CD4-positive, alpha-beta T cell treated with Interleukin-15 for 1 hour (primary cell): ENCODE measurements around the gene ASMT.
"Not testable (repeated sequence)": the region's sequence is repeated elsewhere in the genome, so short reads cannot be mapped to it uniquely, and the experiment has no call there.

Experiments
- DNase-seq: peaks from one replicate; pipeline ENCODE4 v3.0.0-alpha.2; 2020

The ASMT gene, protein sequence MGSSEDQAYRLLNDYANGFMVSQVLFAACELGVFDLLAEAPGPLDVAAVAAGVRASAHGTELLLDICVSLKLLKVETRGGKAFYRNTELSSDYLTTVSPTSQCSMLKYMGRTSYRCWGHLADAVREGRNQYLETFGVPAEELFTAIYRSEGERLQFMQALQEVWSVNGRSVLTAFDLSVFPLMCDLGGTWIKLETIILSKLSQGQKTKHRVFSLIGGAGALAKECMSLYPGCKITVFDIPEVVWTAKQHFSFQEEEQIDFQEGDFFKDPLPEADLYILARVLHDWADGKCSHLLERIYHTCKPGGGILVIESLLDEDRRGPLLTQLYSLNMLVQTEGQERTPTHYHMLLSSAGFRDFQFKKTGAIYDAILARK

DNA sequence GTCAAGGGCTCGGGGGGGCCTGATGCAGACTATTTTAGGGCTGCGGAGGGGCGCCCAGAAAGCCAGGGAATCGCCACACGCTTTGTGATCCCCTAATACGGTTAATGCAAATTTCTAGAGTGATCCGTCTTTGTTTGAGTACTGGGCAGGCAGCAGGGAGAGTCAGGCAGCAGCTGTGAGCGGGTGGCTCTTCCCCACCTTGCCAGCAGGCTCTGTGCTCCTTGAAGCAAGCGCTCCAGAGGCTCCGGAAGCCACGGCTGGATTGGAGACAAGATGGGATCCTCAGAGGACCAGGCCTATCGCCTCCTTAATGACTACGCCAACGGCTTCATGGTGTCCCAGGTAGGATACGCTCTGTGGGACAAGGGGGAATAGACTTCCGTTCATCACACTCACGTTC, at the start of gene ASMT:
TSS of gene ASMT (plus strand) at position 133 of the 400 bp plus-strand sequence. CDS start at position 274, 141 bp downstream.
- no peak for DNase-seq

DNA sequence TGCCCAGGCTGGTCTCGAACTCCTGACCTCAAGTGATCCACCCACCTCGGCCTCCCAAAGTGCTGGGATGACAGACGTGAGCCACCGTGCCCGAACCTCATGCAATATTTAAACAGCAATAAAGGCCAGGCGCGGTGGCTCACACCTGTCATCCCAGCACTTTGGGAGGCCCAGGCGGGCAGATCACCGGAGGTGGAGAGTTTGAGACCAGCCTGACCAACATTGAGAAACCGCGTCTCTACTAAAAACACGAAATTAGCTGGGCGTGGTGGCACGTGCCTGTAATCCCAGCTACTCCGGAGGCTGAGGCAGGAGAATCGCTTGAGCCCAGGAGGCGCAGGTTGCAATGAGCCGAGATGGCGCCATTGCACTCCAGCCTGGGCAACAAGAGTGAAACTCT, 40.7 kb upstream of the ASMT start:
- DNase-seq = not testable (repeated sequence)

DNA sequence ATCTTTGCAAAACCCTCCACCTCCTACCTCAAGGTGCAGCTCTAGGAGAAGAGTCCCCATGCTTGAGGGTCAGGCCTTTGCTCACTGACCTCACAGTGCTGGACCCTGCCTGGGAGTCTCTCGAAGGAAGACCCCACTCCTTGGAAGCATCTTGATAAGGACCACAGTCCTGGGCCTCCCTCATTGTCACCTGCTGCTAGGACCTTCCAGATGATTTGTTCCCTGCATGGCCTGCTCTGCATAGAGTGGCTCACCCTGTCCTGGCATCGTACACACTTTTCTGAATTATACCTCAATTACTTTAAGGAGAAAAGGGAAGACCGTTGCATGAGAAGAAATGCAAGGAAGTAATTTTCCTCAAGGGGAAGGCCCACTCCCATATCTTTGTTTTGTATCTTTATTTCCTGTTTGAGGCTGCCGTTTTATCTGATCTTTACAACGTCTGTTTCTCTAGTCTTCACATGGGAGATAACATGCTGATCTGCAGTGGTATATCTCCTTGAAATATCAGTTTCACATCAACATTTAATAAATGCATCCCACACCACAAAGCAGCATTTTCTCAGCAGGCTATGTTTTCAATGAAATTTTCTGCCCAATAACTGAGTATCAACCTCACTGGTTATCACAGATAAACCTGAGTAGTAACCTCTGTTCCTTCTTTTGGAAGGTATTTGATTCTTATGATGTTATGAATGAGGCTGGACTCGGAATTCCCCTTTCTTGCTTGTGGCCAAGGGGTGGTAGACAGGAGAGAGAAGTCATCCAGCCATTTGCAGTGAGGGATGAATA, 38.5 kb upstream of the ASMT start:
- no peak for DNase-seq

DNA sequence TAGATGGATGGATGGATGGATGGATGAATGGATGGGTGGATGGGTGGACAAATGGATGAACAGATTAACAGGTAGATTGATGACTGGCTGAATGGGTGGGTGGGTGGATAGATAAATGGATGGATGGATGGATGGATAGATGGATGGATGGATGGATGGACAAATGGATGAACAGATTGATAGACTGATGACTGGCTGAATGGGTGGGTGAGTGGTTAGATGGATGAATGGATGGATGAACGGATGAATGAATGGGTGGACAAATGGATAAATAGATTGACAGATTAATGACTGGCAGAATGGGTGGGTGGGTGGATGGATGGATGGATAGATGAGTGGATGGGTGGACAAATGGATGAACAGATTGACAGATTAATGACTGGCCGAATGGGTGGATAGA, 37.0 kb upstream of the ASMT start:
- no peak for DNase-seq

DNA sequence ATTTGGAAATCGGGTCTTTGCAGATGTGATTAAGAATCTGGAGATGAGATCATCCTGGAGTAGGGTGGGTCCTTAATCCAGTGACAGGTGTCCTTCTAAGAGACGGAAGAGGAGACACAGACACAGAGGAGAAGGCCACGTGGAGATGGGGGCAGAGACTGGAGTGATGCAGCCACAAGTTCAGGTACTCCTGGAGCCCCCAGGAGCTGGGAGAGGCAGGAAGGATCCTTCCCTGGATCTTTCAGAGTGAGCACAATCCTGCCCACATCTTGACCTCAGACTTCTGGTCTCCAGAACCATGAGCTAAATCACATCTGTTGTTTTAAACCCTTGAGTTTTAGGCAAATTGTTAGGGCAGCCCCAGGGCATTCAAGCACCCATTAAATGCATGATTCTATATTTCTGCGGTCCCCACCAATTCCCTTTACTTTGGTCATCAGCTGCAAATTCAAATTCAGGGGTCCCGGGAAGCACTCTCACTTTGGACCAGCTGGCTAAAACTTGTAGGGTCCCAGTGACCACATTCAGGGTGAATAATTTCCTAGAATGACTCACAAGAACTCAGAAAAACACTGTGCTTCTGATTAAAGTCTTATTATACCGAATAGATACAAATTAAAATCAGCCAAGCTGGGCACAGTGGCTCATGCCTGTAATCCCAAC, 36.2 kb upstream of the ASMT start:
- no peak for DNase-seq

DNA sequence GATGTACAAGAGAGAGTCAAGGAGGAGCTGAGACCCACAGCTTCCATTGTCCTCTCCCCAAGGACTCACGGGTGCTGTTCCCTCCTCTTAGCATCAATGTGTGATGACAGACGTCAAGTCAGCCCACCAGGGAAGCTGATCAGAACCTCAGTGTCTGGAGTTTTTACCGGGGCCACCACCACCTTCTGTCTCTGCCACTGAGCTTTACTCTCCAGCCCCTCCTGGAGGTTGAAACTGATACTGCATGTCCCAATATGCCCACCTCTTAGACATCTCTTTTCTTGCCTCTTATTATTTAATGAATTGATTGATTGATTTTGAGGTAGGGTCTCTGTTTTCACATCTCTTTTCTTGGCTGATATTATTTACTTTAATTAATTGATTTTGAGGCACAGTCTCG, 33.7 kb upstream of the ASMT start:
- DNase-seq = peak; percentile 75

DNA sequence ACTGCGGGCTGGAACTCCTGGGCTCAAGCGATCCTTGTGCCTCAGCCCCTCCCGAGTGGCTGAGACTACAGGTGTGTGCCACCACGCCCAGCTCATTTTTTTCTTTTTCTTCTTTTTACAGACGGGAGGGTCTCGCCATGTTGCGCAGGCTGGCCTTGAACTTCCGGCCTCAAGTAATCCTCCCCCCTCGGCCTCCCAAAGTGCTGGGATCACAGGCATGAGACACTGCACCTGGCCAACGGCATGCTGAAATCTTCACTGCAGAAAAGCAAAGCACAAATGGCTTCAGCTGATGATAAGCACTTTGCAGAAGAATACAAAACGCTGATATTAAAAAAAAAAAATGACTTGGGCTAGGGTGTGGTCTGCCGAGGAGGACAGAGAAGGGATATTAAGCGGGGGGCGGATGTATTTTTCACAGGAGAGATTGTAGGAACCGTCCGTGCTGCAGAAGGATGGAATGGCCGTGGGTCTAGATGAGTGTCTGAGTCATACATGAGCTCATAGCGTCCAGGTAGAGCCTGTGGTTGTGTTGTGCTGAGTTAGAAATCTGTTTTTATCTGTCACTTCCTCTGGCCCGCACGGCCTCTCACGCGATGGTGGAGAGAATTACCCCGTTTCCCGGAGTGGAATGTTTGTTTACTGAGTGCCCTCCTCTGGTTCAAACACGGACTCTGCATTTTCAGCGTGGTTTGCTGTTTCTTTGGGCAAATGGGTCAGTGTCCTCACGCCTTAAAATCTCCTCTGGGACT, 32.0 kb upstream of the ASMT start:
- peak; percentile 36 for DNase-seq

DNA sequence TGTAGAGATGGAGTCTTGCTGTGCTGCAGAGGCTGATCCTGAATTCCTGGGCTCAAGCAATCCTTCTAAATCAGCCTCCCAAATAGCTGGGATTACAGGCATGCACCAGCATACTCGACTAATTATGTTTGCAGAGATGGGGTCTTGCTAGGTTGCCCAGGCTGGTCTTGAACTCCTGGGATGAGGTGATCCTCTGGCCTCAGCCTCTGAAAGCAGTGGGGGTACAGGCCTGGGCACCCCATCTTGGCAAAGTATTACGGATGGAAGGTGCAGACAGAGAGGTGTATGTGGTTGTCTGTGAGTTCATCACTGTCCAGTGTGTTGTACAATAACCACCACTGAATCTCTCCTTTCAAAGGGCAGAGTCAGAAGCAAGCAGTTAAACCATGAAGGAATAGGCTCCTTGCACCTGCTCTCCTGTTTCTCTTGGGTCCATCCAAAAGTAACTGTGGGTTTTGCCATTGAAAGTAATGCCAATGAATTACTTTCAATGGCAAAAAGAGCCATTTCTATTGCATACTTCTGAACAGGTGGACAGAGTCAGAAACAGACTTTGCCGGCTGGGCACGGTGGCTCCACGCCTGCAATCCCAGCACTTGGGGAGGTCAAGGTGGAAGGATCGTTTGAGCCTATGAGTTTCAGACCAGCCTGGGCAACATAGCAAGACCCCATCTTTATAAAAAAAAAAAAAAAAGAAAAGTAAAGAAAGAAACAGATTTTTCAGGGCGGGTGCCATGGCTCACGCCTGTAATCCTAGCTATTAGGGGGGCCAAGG, 30.4 kb upstream of the ASMT start:
- no peak for DNase-seq

DNA sequence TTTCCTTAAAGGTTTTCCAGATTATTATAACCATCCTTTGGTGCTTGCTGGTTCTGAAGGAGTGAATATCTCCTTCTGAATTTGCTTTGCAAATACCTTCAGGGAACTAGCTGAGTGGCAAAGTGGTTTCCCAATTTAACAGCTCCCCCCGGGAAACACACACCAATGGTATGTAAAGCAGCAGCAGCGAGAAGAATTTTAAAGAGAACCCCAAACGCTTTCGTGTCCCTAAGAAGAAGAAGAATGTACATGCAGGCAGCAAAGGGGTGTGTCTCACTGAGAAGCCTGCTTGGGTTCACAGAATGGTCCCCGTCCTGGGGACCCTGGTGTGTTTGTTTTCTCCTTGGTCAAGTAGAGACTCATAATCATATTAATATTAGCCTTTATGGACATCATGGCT, 27.7 kb upstream of the ASMT start:
- no peak for DNase-seq

DNA sequence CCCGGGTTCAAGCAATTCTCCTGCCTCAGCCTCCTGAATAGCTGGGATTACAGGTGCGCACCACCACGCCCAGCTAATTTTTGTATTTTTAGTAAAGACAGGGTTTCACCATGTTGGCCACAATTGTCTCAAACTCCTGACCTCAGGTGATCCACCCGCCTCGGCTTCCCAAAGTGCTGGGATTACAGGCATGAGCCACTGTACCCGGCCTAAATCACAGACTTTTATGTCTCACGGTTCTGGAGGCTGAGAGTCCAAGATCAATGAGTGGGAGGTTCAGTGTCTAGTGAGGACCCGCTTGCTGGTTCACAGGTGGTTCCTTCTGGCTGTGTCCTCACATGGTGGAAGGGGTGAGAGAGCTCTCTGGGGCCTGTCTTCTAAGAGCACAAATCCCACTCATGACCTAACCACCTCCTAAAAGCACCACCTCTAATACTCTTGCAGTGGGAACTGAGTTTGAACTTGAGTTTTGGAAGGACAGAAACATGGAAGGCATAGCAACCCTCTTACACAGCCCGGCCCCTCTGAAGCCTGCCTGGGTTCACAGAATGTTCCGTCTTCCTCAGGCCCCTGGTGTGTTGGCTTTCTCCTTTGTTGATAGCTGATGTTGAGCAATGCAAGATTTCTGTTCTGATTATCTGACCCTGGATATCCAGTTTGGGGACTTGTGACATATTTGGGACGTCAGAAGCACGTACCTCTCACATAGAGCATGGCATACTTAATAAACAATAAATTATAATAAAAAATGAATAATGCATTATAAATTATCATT, 25.3 kb upstream of the ASMT start:
- no peak for DNase-seq

DNA sequence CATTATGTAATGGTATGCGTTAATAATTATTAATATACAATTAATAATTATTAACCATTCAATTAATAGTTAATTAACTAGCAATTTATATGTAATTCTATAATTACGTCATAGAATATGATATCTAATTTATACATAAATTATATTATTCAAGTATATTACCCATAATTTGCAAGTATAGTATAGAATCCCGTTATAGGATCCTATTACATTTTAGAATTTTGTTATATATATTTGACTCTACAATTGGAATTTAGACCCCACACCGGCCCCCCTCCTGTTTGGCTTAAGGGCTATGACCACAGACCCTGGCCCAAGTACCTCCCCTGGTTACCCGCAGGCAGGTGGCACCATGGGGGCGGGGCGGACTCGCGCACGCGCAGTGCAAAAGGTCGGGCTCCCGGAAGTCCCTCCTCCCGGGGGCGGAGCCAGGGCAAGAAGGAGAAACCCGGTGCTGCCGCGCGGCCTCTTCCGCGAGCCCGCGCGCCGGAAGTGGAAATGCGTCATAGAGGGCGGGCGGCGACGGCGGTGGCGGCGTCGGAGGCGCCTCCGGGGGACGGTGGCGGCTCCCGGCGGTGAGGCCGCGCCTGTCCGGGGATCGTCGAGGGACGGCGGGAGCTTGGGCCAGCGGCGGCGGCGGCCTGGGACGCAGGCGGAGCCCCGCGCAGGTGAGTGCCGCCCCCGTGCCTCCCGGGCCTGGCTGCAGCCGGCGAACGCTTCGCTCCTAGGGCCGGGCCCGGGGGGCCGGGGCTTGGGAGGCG, 23.6 kb upstream of the ASMT start, which contains the start of gene AKAP17A:
TSS of gene AKAP17A (plus strand) at position 503 of the 761 bp plus-strand sequence. CDS start 1,859 bp downstream, outside the sequence.
- DNase-seq = peak; percentile 98

DNA sequence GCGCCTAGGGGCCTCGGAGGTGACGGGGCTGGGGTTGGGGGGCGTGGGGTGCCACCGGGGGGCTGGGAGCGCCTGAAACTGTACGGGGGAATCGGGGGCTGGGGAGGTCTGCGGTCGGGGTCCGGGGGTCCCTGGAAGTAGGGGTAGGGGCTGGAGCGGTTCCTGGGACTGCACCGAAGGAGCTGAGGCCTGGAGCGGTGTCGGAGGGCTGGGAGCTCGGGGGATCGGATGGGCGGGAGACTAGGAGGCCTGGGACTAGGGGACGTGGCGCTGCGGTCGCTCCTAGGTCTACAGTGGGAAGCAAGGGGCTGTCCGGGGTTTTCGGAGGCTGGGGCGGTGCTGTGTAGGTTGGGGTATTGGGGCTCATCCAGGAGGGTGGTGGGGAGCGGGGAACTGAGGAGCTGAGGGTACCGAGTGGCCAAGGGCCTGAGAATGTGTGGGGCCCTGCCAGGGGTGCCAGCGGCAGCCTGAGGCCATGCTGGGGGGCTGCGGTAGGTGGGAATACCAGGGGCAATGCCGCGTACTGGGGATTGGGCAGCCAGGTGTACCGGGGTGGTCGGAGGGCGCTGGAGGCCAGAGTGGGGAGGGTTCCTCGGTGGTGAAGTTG, 22.9 kb upstream of the ASMT start:
- DNase-seq = no peak

DNA sequence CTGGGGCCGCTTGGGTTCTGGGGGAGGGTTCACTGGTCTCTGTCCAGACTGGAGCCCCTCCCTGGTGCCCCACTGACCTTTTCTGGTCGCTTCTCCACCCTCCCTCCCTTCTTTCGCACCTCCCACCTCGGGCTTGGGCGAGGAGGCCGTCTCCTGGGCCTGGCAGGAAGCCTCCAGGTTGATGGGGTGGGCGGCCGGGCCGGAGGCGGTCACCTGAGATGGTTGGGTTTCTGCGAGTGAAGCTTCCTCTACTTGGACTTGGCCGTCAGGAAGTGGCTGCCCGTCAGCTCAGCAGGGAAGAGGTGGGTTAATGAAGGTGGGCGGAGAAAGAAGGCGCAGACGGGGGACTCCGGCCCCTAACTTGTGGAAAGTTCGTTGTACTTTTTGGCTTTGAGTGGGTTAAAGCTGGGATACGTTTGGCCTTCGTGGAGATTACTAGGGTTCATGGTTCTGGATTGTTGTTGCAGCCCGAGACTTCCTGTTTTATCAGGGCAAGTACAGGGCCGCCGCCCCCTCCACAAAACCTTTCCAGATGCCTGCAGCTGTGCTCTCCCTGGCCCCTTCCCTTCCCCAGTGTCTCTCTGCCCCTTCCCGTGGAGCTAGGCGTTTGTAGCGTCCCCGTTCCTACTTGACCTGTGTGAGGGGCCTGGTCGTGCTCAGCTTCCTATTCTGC, 22.3 kb upstream of the ASMT start:
- DNase-seq = no peak

DNA sequence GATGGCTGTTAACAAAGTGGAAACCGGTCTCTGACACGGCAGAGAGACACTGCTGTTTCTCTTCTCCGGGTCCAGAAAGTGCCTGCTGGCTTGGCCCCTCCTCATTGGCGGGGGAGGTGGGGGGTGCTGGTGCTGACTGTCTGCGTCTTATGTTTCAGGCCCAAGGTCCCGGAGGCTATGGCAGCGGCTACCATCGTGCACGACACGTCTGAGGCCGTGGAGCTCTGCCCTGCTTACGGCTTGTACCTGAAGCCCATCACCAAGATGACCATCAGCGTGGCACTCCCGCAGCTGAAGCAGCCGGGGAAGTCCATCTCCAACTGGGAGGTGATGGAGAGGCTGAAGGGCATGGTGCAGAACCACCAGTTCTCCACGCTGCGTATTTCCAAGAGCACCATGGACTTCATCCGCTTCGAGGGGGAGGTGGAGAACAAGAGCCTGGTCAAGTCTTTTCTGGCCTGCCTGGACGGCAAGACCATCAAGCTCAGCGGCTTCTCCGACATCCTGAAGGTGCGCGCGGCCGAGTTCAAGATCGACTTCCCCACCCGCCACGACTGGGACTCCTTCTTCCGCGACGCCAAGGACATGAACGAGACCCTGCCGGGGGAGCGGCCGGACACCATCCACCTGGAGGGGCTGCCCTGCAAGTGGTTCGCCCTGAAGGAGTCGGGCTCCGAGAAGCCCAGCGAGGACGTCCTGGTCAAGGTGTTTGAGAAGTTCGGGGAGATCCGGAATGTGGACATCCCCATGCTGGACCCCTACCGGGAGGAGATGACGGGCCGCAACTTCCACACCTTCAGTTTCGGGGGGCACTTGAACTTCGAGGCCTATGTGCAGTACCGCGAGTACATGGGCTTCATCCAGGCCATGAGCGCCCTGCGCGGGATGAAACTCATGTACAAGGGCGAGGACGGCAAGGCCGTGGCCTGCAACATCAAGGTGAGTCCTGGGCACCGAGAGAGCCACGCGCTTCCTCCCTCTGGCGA, 21.3 kb upstream of the ASMT start:
- DNase-seq = no peak

DNA sequence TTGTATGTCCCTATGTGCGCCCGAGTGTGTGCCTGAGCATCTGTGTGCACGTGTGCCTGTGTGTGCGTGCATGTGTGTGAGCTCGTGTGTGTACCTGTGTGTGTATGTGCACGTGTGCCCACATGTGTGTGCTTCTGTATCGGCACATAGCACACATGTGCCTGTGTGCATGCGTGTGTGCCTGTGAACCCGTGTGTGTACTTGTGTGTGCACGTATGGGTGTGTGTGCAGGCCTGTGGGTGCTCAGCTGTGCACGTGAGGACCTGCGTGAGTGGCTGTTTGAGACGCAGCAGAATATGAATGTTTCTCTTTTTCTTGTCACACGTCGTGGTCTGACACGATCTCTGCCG, 19.2 kb upstream of the ASMT start:
- no peak for DNase-seq

DNA sequence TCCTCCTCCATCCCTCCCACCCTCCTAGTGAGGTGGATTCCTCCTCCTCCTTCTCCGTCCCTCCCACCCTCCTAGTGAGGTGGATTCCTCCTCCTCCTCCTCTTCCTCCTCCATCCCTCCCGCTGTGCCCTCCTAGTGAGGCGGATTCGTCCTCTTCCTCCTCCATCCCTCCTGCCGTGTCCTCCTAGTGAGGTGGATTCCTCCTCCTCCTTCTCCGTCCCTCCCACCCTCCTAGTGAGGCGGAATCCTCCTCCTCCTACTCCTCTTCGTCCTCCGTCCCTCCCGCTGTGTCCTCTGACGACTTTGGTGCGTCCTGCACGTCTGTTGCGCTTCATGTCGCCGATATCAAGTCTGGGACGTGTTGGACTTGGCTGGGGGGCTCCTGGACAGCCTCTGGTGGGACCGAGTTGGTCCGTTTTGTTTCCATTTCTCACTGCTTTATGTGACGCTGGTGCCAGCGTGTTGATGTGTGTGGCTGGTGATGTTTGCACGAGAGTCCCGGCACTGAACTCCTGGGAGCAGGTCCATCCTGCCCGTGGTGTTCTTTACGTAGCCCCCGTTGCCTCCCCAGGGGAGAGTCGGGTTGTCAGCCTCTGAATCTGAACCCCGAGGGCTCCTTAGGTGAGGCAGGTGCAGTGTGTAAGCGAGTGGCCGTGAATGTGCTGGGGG, 18.0 kb upstream of the ASMT start:
- DNase-seq = no peak

DNA sequence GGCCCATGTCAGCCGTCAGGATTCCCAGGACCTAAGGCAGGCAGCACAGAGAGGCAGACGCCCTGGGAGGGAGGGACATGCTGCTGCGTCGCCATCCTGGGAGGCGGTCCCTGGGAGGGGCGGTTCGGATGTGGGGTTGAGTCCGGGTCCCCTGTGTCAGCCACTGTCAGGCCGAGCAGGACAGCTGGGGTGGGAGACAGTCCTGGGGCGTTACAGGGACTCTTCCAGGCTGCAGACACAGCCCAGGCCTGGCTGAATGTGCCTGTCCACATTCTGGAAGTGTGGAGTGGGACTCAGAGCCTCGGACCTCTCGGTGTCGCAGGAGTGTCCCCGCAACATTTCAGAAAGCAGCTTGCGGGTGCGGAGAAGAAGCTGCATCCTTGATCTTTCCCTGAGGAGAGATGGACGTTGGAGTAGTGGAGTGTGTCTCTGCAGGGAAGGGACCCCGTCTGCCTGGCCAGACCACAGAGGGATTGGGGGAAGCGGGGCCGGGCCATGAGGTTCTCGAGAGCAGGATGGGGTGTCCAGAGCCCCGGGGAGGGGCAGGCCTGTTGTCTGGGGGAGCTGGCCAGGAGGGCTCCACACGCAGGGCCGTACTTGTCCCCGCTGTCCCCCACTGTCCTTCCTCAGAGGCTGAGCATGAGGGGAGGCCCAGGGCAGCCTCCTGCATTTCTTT, 17.4 kb upstream of the ASMT start:
- no peak for DNase-seq
